SK-N-SH treated with all-trans-retinoic acid at 6 μM for 48 hours (cell line): ENCODE measurements around the gene GSN.
A peak's percentile ranks its signal among the peaks of the same experiment; 100 is the strongest.

Experiments
- ATAC-seq: fragments of 200-7000 bp; cut with Tn5 transposase; 3 replicates; pipeline ENCODE4 v1.9.1; 2020; ENCODE audit warnings: mild to moderate bottlenecking, moderate library complexity
- ARNTL ChIP-seq: fragments of 450-650 bp; formaldehyde crosslinking; IDR thresholded peaks from 2 replicates; pipeline ENCODE4 v1.5.0; 2020; ENCODE audit warnings: low read depth, mild to moderate bottlenecking, moderate library complexity, borderline replicate concordance
- BACH2 ChIP-seq: fragments of 250-450 bp; sonication (Bioruptor Pico); IDR thresholded peaks from 2 replicates; pipeline ENCODE4 v1.9.0; 2021; ENCODE audit warnings: mild to moderate bottlenecking, borderline replicate concordance
- ESRRG ChIP-seq: fragments of 250-450 bp; sonication (Bioruptor Pico); IDR thresholded peaks from 2 replicates; pipeline ENCODE4 v1.6.1; 2021; ENCODE audit warnings: mild to moderate bottlenecking
- GLIS3 ChIP-seq: fragments of 250-450 bp; sonication (Bioruptor Pico); IDR thresholded peaks from 2 replicates; pipeline ENCODE4 v1.5.0; 2020; ENCODE audit warnings: mild to moderate bottlenecking, moderate library complexity
- ISL1 ChIP-seq: fragments of 250-450 bp; sonication (Bioruptor Pico); IDR thresholded peaks from 2 replicates; pipeline ENCODE4 v2.1.2; 2022; ENCODE audit warnings: mild to moderate bottlenecking, moderate library complexity
- OSR1 ChIP-seq: fragments of 250-450 bp; sonication (Bioruptor Pico); IDR thresholded peaks from 2 replicates; pipeline ENCODE4 v1.8.0; 2022; ENCODE audit warnings: moderate library complexity, mild to moderate bottlenecking, inconsistent platforms
- POU6F1 ChIP-seq: fragments of 250-450 bp; sonication (Bioruptor Pico); IDR thresholded peaks from 2 replicates; pipeline ENCODE4 v1.8.0; 2021; ENCODE audit warnings: low read depth, mild to moderate bottlenecking, moderate library complexity, borderline replicate concordance
- PPARA ChIP-seq: fragments of 250-450 bp; sonication (Bioruptor Pico); IDR thresholded peaks from 2 replicates; pipeline ENCODE4 v1.5.0; 2020; ENCODE audit warnings: mild to moderate bottlenecking, borderline replicate concordance
- RARB ChIP-seq: fragments of 250-450 bp; sonication (Bioruptor Pico); IDR thresholded peaks from 2 replicates; pipeline ENCODE4 v1.8.0; 2021; ENCODE audit warnings: mild to moderate bottlenecking, moderate library complexity
- SNAI2 ChIP-seq: fragments of 250-450 bp; sonication (Bioruptor Pico); IDR thresholded peaks from 2 replicates; pipeline ENCODE4 v1.5.0; 2020; ENCODE audit warnings: mild to moderate bottlenecking, moderate library complexity
- TCF4 ChIP-seq: fragments of 250-450 bp; sonication (Bioruptor Pico); IDR thresholded peaks from 2 replicates; pipeline ENCODE4 v1.8.0; 2021; ENCODE audit warnings: mild to moderate bottlenecking, moderate library complexity, borderline replicate concordance
- TOX ChIP-seq: fragments of 250-450 bp; sonication (Bioruptor Pico); IDR thresholded peaks from 2 replicates; pipeline ENCODE4 v1.8.0; 2021; ENCODE audit warnings: mild to moderate bottlenecking, moderate library complexity, borderline replicate concordance
- TSHZ2 ChIP-seq: fragments of 250-450 bp; sonication (Bioruptor Pico); IDR thresholded peaks from 2 replicates; pipeline ENCODE4 v1.5.0; 2020; ENCODE audit warnings: mild to moderate bottlenecking, moderate library complexity
- ZC3H10 ChIP-seq: fragments of 250-450 bp; sonication (Bioruptor Pico); IDR thresholded peaks from 2 replicates; pipeline ENCODE4 v1.5.1; 2021; ENCODE audit warnings: mild to moderate bottlenecking, moderate library complexity
- ZFP3 ChIP-seq: fragments of 250-450 bp; sonication (Bioruptor Pico); IDR thresholded peaks from 2 replicates; pipeline ENCODE4 v1.5.0; 2020; ENCODE audit warnings: mild to moderate bottlenecking, moderate library complexity
- ZFP30 ChIP-seq: fragments of 450-650 bp; formaldehyde crosslinking; IDR thresholded peaks from 2 replicates; pipeline ENCODE4 v1.5.0; 2022; ENCODE audit warnings: mild to moderate bottlenecking, moderate library complexity
- ZNF565 ChIP-seq: fragments of 450-650 bp; formaldehyde crosslinking; conservative IDR thresholded peaks from 2 replicates; pipeline ENCODE4 v1.5.0; 2020; ENCODE audit warnings: low read depth, mild to moderate bottlenecking, moderate library complexity
- ZNF70 ChIP-seq: fragments of 450-650 bp; formaldehyde crosslinking; IDR thresholded peaks from 2 replicates; pipeline ENCODE4 v1.5.0; 2020; ENCODE audit warnings: mild to moderate bottlenecking, moderate library complexity
- ZNF8 ChIP-seq: fragments of 450-650 bp; formaldehyde crosslinking; IDR thresholded peaks from 2 replicates; pipeline ENCODE4 v1.5.0; 2020; ENCODE audit warnings: mild to moderate bottlenecking, moderate library complexity
- TF ChIP-seq, protein P1 (sequence below): fragments of 250-450 bp; sonication (Bioruptor Pico); IDR thresholded peaks from 2 replicates; pipeline ENCODE4 v1.5.1; 2020; ENCODE audit warnings: low read depth, mild to moderate bottlenecking, moderate library complexity
- TF ChIP-seq, protein P2 (sequence below): fragments of 250-450 bp; sonication (Bioruptor Pico); IDR thresholded peaks from 2 replicates; pipeline ENCODE4 v1.8.0; 2020; ENCODE audit warnings: mild to moderate bottlenecking, moderate library complexity, borderline replicate concordance

The GSN gene

DNA sequence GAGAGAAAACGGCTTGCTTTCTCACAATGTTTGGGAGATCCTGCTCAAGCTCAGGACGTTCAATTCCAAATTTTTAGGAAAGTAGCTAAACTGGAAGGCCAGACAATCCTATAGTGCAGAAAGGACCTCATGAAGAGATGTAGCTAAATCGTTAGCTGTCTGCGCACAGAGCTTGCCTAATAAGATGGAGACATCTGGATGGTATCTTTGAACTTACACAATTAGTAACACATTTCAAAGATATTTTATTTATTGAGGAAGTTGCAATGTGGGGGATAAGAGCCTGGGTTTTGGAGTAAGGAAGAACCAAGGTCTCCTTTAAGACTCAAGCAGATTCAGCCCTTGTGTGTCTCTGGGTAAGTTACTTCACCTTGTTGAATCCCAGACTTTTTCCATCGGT is 37.7 kb upstream of the GSN start:
- TF ChIP-seq BACH2 (CRISPR knock-in tag) (no peak), SNAI2 (CRISPR knock-in tag) (no peak), TSHZ2 (CRISPR knock-in tag) (no peak), POU6F1 (CRISPR knock-in tag) (no peak), ZC3H10 (CRISPR knock-in tag) (no peak), PPARA (CRISPR knock-in tag) (no peak), ESRRG (CRISPR knock-in tag) (no peak), ARNTL (no peak), ZFP3 (CRISPR knock-in tag) (no peak), ZNF565 (no peak), GLIS3 (CRISPR knock-in tag) (no peak), ISL1 (CRISPR knock-in tag) (no peak), OSR1 (no peak), ZNF8 (no peak)
- TF ChIP-seq, protein P1, sequence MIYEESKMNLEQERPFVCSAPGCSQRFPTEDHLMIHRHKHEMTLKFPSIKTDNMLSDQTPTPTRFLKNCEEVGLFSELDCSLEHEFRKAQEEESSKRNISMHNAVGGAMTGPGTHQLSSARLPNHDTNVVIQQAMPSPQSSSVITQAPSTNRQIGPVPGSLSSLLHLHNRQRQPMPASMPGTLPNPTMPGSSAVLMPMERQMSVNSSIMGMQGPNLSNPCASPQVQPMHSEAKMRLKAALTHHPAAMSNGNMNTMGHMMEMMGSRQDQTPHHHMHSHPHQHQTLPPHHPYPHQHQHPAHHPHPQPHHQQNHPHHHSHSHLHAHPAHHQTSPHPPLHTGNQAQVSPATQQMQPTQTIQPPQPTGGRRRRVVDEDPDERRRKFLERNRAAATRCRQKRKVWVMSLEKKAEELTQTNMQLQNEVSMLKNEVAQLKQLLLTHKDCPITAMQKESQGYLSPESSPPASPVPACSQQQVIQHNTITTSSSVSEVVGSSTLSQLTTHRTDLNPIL (CRISPR knock-in tag) = no peak
- TF ChIP-seq, protein P2, sequence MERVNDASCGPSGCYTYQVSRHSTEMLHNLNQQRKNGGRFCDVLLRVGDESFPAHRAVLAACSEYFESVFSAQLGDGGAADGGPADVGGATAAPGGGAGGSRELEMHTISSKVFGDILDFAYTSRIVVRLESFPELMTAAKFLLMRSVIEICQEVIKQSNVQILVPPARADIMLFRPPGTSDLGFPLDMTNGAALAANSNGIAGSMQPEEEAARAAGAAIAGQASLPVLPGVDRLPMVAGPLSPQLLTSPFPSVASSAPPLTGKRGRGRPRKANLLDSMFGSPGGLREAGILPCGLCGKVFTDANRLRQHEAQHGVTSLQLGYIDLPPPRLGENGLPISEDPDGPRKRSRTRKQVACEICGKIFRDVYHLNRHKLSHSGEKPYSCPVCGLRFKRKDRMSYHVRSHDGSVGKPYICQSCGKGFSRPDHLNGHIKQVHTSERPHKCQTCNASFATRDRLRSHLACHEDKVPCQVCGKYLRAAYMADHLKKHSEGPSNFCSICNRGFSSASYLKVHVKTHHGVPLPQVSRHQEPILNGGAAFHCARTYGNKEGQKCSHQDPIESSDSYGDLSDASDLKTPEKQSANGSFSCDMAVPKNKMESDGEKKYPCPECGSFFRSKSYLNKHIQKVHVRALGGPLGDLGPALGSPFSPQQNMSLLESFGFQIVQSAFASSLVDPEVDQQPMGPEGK (CRISPR knock-in tag) = no peak
- no peak for ATAC-seq

DNA sequence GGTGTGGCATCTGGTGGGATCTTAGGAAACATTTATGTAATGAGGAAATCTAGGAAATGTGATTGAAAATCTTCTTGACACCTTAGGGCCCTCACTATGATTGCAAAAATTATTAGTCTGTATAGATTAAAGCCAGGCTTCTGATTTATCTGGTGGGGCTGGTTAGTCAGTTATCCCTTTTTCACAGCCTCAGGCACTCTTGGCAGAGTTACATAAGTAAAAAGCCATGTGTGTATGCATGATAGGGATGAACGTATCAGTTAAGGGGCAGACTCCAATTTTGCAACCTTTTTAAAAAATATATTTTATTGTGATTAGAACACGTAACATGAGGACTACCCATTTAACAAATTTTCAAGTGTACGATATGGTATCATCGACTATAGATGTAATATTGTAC is 35.7 kb upstream of the GSN start:
- ATAC-seq = no peak
- TF ChIP-seq ZC3H10 (CRISPR knock-in tag) = no peak
- no peak for TF ChIP-seq ZNF8
- TF ChIP-seq OSR1 = no peak
- TF ChIP-seq, protein P2 (CRISPR knock-in tag) = no peak
- TF ChIP-seq BACH2 (CRISPR knock-in tag) = no peak
- TF ChIP-seq ESRRG (CRISPR knock-in tag) = no peak
- no peak for TF ChIP-seq ZFP3 (CRISPR knock-in tag)
- TF ChIP-seq TCF4 (CRISPR knock-in tag) = no peak
- TF ChIP-seq TOX (CRISPR knock-in tag) = no peak
- no peak for TF ChIP-seq ZNF565
- TF ChIP-seq ZFP30 (CRISPR knock-in tag) = no peak
- no peak for TF ChIP-seq RARB (CRISPR knock-in tag)

DNA sequence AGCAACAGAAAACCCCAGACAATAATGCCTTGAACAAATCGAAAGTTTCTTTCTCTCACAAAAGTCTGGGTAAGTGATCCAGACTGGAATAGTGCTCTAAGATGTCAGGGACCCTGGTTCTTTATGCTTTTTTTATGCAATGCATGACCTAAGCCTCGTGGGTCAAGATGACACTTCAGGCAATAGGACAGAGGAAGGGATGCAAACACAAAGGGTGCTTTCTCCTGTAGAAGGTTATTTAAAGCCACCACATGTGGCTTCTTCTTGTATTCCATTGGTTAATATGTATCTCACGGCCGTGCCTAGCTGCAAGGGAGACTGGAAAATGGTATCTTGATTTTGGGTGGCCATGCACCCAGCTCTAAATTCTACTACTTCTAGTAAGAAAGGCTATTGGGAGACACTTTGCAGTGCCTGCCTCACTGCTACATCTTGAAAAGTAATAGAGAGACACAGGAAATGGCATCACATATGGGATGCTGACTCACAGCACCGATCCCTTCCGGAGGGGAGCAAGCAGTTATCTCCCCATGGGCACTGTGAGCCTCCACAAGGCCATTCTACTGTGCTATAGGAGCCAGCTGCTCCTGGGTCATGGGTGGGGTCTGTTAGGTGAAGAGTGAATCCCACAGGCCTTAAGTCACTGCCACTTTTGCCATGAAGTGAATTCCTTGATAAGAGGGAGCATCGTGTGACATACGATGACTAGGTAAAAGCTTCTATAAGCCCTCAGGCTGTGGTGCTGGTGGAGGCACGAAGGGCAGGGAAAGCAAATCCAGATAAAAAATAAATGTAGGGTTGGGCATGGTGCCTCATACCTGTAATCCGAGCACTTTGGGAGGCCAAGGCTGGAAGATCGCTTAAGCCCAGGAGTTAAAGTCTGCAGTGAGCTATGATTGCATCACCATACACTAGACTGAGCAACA is 33.8 kb upstream of the GSN start:
- ATAC-seq = peak; percentile 61

More for the DNA sequence above, 33.8 kb upstream of the GSN start:
- TF ChIP-seq ZNF565 = no peak
- TF ChIP-seq ZFP3 (CRISPR knock-in tag) = no peak
- TF ChIP-seq ESRRG (CRISPR knock-in tag) = no peak
- TF ChIP-seq, protein P2 (CRISPR knock-in tag) = no peak
- TF ChIP-seq ARNTL = no peak
- TF ChIP-seq POU6F1 (CRISPR knock-in tag) = no peak
- TF ChIP-seq ZNF70 (CRISPR knock-in tag) = no peak
- no peak for TF ChIP-seq GLIS3 (CRISPR knock-in tag)
- TF ChIP-seq TOX (CRISPR knock-in tag) = no peak
